ENCODE data around the gene WDR26. TPM values are rescaled to one million over a fixed set of nuclear protein-coding genes. Genes with fewer than 3 reads are reported as not detected.

WDR26 gene
- total RNA-seq, 1 donor from 2014 or later, result 106 TPM

GRCh38 chr1:224393294-224393693, 41.3 kb downstream of the WDR26 start:
- H3K4me1 Mint-ChIP-seq (ENCODE audit: unreplicated experiment), result peaks cover under 1% of the 10 kb centered on the region
- H3K27me3 Mint-ChIP-seq (ENCODE audit: unreplicated experiment), result no peaks in the 10 kb centered on the region
- no peak for DNase-seq (ENCODE audit: extremely low spot score, unreplicated experiment)
- no peak overlapping the region for H3K27ac Mint-ChIP-seq (ENCODE audit: unreplicated experiment)
- no peaks in the 10 kb centered on the region for H3K9me3 Mint-ChIP-seq (ENCODE audit: unreplicated experiment)
- peaks cover 81% of the 10 kb centered on the region for H3K36me3 Mint-ChIP-seq (ENCODE audit: unreplicated experiment)
- TF ChIP-seq CTCF (IDR thresholded peaks at IDR 0.05), result no peak
- no peak overlapping the region for H3K4me3 Mint-ChIP-seq (ENCODE audit: unreplicated experiment)

- Mint-ChIP-seq H3K27me3 (ENCODE audit: unreplicated experiment) (no peaks in the 10 kb centered on the region), H3K9me3 (ENCODE audit: unreplicated experiment) (no peaks in the 10 kb centered on the region), H3K36me3 (ENCODE audit: unreplicated experiment) (peaks cover 80% of the 10 kb centered on the region), H3K27ac (ENCODE audit: unreplicated experiment) (no peak overlapping the region), H3K4me1 (ENCODE audit: unreplicated experiment) (peaks cover 5% of the 10 kb centered on the region), H3K4me3 (ENCODE audit: unreplicated experiment) (no peak overlapping the region)
- DNase-seq (ENCODE audit: extremely low spot score, unreplicated experiment), result no peak
- no peak for TF ChIP-seq CTCF (IDR thresholded peaks at IDR 0.05)
Observed at GRCh38 chr1:224392411-224393249, 42.0 kb downstream of the WDR26 start.

GRCh38 chr1:224390517-224390916, 44.1 kb downstream of the WDR26 start:
- peaks cover 70% of the 10 kb centered on the region for H3K36me3 Mint-ChIP-seq (ENCODE audit: unreplicated experiment)
- peaks cover 14% of the 10 kb centered on the region for H3K4me1 Mint-ChIP-seq (ENCODE audit: unreplicated experiment)
- H3K4me3 Mint-ChIP-seq (ENCODE audit: unreplicated experiment), result no peak overlapping the region
- no peaks in the 10 kb centered on the region for H3K9me3 Mint-ChIP-seq (ENCODE audit: unreplicated experiment)
- no peaks in the 10 kb centered on the region for H3K27me3 Mint-ChIP-seq (ENCODE audit: unreplicated experiment)
- TF ChIP-seq CTCF (IDR thresholded peaks at IDR 0.05), result no peak
- H3K27ac Mint-ChIP-seq (ENCODE audit: unreplicated experiment), result no peak overlapping the region
- no peak for DNase-seq (ENCODE audit: extremely low spot score, unreplicated experiment)

- no peaks in the 10 kb centered on the region for H3K9me3 Mint-ChIP-seq (ENCODE audit: unreplicated experiment)
- no peak for DNase-seq (ENCODE audit: extremely low spot score, unreplicated experiment)
- no peak overlapping the region for H3K4me3 Mint-ChIP-seq (ENCODE audit: unreplicated experiment)
- peak overlapping the region; percentile 11 for H3K27ac Mint-ChIP-seq (ENCODE audit: unreplicated experiment)
- no peaks in the 10 kb centered on the region for H3K27me3 Mint-ChIP-seq (ENCODE audit: unreplicated experiment)
- peaks cover 59% of the 10 kb centered on the region for H3K36me3 Mint-ChIP-seq (ENCODE audit: unreplicated experiment)
- no peak for TF ChIP-seq CTCF (IDR thresholded peaks at IDR 0.05)
- peaks cover 14% of the 10 kb centered on the region for H3K4me1 Mint-ChIP-seq (ENCODE audit: unreplicated experiment)
Observed at GRCh38 chr1:224387943-224388342, 46.7 kb downstream of the WDR26 start.

GRCh38 chr1:224387302-224387912, 47.2 kb downstream of the WDR26 start:
- Mint-ChIP-seq H3K27ac (ENCODE audit: unreplicated experiment) (peak overlapping the region; percentile 28), H3K4me3 (ENCODE audit: unreplicated experiment) (no peak overlapping the region), H3K9me3 (ENCODE audit: unreplicated experiment) (no peaks in the 10 kb centered on the region), H3K36me3 (ENCODE audit: unreplicated experiment) (peaks cover 54% of the 10 kb centered on the region), H3K4me1 (ENCODE audit: unreplicated experiment) (peaks cover 14% of the 10 kb centered on the region), H3K27me3 (ENCODE audit: unreplicated experiment) (no peaks in the 10 kb centered on the region)
- TF ChIP-seq CTCF (IDR thresholded peaks at IDR 0.05), result no peak
- DNase-seq (ENCODE audit: extremely low spot score, unreplicated experiment), result no peak
